ENCODE data around the gene TMEM106C. TPM values are rescaled to one million over a fixed set of nuclear protein-coding genes. Genes with fewer than 3 reads are reported as not detected.

The TMEM106C gene
- total RNA-seq, 2 donors from 2014 or later = 54.6 to 91.1 TPM

- no peak for DNase-seq (ENCODE audit: low spot score)
- H3K36me3 ChIP-seq = no peaks in the 10 kb centered on the region
- no peaks in the 10 kb centered on the region for H3K27me3 ChIP-seq (replicated peaks; ENCODE audit: insufficient read depth)
- TF ChIP-seq CTCF (IDR thresholded peaks at IDR 0.05) = no peak
- no peak for TF ChIP-seq POLR2AphosphoS5 (IDR thresholded peaks at IDR 0.05)
- no peak for TF ChIP-seq POLR2A (IDR thresholded peaks at IDR 0.05)
- no peaks in the 10 kb centered on the region for H3K4me1 ChIP-seq (replicated peaks)
- intact Hi-C loops (cut with DNase I) = no loop called here
- no peak overlapping the region for H3K4me3 ChIP-seq
- WGBS = 93% methylated on average over 10 of the region's 10 CpGs
- H3K9me3 ChIP-seq = no peaks in the 10 kb centered on the region
- H3K27ac ChIP-seq = no peak overlapping the region
Observed at GRCh38 chr12:47940773-47941474, 22.5 kb upstream of the TMEM106C start.

GRCh38 chr12:47941475-47941780, 22.0 kb upstream of the TMEM106C start:
- no peaks in the 10 kb centered on the region for H3K9me3 ChIP-seq
- no peak overlapping the region for H3K27ac ChIP-seq
- H3K36me3 ChIP-seq = no peaks in the 10 kb centered on the region
- WGBS = 88% methylated on average over 9 of the region's 9 CpGs
- no peak for DNase-seq (ENCODE audit: low spot score)
- intact Hi-C loops (cut with DNase I) = no loop called here
- TF ChIP-seq POLR2AphosphoS5 (IDR thresholded peaks at IDR 0.05) (no peak), POLR2A (IDR thresholded peaks at IDR 0.05) (no peak), CTCF (IDR thresholded peaks at IDR 0.05) (no peak)
- H3K4me1 ChIP-seq (replicated peaks) = no peaks in the 10 kb centered on the region
- no peaks in the 10 kb centered on the region for H3K27me3 ChIP-seq (replicated peaks; ENCODE audit: insufficient read depth)
- H3K4me3 ChIP-seq = no peak overlapping the region

GRCh38 chr12:47941871-47942613, 21.4 kb upstream of the TMEM106C start:
- Histone ChIP-seq H3K36me3 (no peaks in the 10 kb centered on the region), H3K4me3 (no peak overlapping the region), H3K27ac (no peak overlapping the region), H3K9me3 (no peaks in the 10 kb centered on the region), H3K27me3 (replicated peaks; ENCODE audit: insufficient read depth) (no peaks in the 10 kb centered on the region), H3K4me1 (replicated peaks) (no peaks in the 10 kb centered on the region)
- 45% methylated on average over 40 of the region's 40 CpGs for WGBS
- intact Hi-C loops (cut with DNase I) = no loop called here
- no peak for DNase-seq (ENCODE audit: low spot score)
- no peak for TF ChIP-seq POLR2AphosphoS5 (IDR thresholded peaks at IDR 0.05)
- no peak for TF ChIP-seq POLR2A (IDR thresholded peaks at IDR 0.05)
- no peak for TF ChIP-seq CTCF (IDR thresholded peaks at IDR 0.05)

GRCh38 chr12:47942614-47943225, 20.7 kb upstream of the TMEM106C start:
- H3K27me3 ChIP-seq (replicated peaks; ENCODE audit: insufficient read depth) = no peaks in the 10 kb centered on the region
- H3K9me3 ChIP-seq = no peaks in the 10 kb centered on the region
- no peak for DNase-seq (ENCODE audit: low spot score)
- 78% methylated on average over 31 of the region's 31 CpGs for WGBS
- no peak for TF ChIP-seq POLR2A (IDR thresholded peaks at IDR 0.05)
- TF ChIP-seq CTCF (IDR thresholded peaks at IDR 0.05) = no peak
- no peak for TF ChIP-seq POLR2AphosphoS5 (IDR thresholded peaks at IDR 0.05)
- no peaks in the 10 kb centered on the region for H3K36me3 ChIP-seq
- H3K27ac ChIP-seq = no peak overlapping the region
- H3K4me1 ChIP-seq (replicated peaks) = no peaks in the 10 kb centered on the region
- H3K4me3 ChIP-seq = no peak overlapping the region
- intact Hi-C loops (cut with DNase I) = no loop called here
